Measurements from ENCODE around the gene OR2C3.
A peak's percentile ranks its signal among the peaks of the same experiment; 100 is the strongest.
"Not testable (repeated sequence)": the region's sequence is repeated elsewhere in the genome, so short reads cannot be mapped to it uniquely, and the experiment has no call there.

Gene OR2C3

DNA sequence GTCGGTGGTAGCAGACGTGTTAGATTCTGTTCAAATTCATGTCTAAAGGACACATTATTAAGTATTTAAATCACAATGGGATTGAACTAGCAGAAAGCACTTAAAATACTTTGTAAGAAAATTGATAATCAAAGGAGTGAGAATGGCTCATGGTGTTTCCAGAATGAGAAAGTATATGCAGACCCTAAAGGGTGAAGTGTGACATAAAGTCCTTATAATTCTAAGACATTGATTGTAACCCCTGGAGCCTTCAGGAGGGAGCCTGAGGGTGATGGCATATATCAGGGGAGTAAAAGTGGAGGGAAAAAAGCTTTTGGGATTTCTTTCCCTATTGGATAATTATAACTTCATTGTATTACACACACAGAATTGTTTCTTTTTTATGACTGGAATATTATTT is at the start of gene OR2C3:
OR2C3 (minus strand) TSS at position 101 of the 400 bp plus-strand sequence. CDS start 3,929 bp downstream, outside the sequence.
- no peak for DNase-seq

GRCh38 chr1:247578946-247579460 is 42.8 kb upstream of the OR2C3 start:
- DNase-seq = no peak

- peak; percentile 32 for DNase-seq
Measured at GRCh38 chr1:247576514-247576913, 40.3 kb upstream of the OR2C3 start.

DNA sequence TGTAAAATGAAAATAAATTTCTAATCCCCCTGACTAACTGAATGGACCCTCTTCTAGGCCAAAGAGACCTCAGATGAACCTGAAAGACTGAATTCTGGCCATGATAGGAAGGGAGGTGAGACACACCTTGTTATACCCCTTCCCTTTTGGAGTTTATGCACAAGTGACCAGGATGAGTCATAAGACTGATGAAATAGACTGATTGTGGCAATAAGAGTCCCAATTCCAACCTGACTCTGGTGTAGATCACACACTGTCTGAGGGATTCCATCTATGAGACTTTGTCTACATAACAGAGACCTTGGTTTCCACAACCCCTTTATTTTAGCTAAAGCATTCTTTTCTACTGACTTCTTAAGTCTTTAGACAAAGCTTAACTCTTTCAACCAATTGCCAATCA is 38.4 kb upstream of the OR2C3 start:
- no peak for DNase-seq

GRCh38 chr1:247574236-247574635 is 38.0 kb upstream of the OR2C3 start:
- DNase-seq = no peak

DNA sequence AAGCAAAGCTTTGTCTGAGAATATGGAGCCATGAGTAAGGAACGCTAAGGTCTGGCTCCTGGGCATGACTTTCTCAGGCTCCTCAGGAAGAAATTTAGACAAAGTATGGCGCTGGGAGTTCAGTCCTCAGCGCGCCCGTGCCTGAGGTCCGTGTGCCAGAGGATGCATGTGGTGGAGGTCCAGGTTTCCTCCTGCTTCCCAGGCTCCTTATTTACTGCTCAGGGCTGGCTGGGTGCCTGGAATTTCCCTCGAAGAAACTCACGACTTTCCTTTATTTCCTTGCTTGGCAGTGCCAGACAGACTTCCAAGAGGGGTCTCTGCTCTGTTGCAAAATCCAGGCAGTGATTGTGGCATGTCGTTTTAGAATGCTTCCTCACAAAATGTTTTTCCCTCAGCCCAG is 26.0 kb upstream of the OR2C3 start:
- DNase-seq = no peak

DNA sequence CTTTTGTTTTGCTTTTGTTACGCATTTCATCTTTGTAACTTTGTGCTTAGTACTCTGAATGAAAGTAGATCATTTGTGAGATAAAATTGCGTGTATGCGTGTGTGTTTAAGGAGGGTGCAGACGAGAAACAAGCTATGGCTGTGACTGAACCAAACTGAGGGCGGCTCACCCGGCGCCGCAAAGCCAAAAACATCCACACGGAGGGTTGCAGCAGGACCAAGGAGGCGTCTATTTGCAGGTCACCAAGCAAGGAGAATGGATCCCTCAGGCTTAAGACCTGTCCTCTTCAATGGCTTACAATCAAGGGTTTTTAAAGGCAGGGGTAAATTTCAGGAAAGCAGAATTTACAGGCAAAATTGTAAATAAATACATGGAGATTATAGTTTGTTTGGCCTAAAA is 25.5 kb upstream of the OR2C3 start:
- DNase-seq = no peak

DNA sequence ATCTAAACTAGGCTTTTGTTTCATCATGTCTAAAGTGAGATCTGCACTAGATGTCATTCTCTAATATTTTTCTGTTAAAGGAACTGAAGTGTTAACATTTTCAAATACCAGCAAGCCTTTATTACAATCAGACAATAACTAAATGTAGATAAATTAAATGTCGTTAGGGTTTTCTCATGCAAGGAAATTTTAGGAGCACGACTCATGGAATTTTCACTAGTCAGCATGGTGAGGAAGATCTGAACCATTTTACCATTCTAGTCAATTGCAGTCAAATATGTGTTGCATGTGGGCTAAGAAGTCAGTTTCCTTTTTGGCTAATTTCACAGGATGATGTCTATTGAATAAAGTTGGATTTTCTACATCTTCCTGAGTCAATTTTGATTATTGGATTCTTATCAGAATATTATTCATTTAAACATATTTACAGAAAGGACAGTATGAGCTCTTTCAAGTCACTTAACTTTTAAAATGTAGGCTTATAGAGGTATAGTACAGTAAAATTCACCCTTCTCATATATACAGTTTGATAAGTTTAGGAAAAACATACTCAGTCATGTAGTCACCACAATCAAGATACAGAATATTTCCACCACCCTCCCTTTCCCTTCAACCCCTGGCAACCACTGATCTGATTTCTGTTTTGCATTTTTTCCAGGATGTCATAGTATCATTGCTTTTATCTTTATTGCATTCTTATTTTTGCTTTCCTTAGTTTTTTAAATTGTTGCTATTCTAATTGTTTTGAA is 21.9 kb upstream of the OR2C3 start:
- DNase-seq = no peak

DNA sequence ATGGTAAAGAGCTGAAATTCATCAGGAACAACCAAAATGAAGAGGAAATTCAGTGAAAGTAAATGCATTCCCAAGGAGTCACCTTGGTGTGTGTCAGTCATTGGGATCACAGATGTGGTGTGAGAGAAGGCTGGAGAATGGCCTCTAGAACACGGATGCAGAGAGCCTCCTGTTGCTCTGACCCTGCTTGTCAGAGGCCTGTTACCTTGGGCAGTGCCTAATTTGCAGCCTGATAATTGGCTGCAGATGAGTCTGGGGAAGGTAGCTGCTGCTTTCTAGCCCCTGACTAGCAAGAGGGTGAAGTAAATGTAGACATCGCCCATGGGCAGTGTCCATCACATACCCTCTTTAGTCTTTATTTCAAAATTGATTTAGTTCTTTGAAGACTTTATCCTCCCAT is 16.0 kb upstream of the OR2C3 start:
- DNase-seq = no peak

DNA sequence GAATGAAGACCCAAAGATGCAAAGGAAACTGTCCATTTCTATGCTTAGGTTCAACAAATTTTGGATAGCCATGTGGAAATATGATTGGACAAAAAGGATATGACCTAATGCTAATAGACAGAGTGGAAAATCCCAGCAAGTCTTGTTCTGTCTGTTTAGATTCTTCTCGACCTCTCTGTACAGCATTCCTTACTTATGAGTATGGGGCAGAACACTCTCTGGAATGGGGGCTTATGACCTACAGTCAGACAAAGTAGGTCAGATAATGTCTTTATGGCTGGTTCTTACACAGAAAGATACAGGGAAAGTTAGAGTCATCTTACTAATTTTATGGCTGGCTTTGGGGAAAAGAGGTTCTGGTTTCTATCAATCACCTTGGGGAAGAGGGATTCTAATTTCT is 15.5 kb upstream of the OR2C3 start:
- no peak for DNase-seq

GRCh38 chr1:247548769-247549182 is 12.5 kb upstream of the OR2C3 start, which contains the start of gene GCSAML:
TSS of gene GCSAML (plus strand) at chr1:247549134. CDS start at chr1:247549192, 58 bp downstream.
- DNase-seq = no peak

DNA sequence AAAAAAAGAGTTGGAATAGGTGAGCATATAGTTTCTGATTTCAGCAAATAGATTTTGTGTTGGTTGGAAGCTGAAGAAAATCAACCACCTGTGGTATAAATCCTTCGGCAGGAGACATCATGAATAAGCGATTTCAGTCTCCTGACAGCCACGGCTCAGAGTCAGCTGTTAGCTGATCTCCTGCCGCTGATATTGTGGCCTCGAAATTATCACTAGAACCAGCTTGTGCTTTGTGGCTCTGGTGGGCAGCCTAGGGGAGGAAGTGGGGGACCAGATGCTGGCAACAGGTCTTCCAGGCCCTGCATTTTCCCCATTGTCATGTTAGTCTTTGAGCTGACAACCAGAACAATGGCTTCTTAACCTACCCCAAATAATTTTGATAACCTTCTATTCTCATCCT is 11.9 kb upstream of the OR2C3 start:
- no peak for DNase-seq

DNA sequence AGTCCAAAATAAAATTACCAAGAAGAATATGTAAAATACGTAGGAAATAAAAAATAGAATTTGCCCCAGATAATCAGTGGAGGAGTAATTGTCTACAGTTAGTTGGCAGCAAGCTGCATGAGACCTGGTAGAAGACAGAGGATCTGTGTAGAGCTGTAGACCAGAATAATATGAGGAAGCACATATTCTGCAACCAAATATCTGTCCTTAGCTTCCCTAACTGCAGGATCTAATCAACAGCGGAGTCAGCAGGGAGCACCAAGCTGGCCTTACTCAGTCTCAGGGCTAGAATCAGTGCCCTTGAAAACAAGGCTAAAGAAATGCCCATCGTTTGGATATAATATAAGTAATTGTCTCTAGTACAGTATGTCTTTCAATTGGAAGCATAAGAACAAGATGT is 6.6 kb upstream of the OR2C3 start:
- DNase-seq = no peak

GRCh38 chr1:247540581-247540980 is 4.3 kb upstream of the OR2C3 start:
- DNase-seq = no peak

- DNase-seq = no peak
Measured at GRCh38 chr1:247539215-247539614, 3.0 kb upstream of the OR2C3 start.

DNA sequence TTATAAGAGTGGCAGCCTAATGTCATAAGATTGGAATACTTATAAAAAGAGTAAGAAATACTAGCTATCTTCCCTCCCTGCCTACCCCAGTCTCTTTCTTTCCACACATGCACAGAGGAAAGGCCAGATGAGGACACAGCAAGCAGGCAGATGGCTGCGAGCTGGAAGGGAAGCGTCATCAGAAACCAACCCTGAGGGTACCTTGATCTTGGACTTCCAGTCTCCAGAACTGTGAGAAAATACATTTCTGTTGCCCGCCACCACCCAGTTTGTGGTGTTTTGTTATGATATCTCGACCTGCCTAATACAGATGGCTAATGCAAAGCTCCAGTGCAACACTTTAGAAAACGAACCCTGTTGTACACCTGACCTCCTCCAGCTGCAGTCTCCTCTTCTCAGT is 2.3 kb upstream of the OR2C3 start:
- no peak for DNase-seq

GRCh38 chr1:247535402-247535801 is 838 bp downstream of the OR2C3 start:
- DNase-seq = no peak

- no peak for DNase-seq
Measured at GRCh38 chr1:247531937-247532336, 4.3 kb downstream of the OR2C3 start.

DNA sequence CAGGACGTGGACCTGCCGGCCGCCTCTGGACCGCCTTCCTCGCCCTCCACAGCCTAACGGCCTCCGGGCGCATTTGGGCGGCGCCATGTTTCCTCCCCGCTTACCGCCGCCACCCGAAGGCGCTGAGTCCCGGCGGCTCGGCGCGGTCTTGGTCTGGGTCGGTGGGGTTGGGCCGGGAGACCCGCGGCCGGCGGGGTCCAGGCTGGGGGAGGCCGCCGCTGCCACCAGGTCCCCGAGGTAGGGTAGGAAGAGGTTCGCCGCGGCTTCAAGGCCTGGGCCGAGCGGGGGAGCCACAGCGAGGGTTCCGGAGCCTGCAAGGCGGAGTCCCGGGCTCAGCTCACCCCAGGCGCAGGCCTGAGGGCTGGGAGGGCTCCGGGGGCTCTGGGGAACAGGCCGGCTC is 5.5 kb downstream of the OR2C3 start:
- DNase-seq = no peak

- no peak for DNase-seq
Measured at GRCh38 chr1:247529771-247530355, 6.4 kb downstream of the OR2C3 start.

DNA sequence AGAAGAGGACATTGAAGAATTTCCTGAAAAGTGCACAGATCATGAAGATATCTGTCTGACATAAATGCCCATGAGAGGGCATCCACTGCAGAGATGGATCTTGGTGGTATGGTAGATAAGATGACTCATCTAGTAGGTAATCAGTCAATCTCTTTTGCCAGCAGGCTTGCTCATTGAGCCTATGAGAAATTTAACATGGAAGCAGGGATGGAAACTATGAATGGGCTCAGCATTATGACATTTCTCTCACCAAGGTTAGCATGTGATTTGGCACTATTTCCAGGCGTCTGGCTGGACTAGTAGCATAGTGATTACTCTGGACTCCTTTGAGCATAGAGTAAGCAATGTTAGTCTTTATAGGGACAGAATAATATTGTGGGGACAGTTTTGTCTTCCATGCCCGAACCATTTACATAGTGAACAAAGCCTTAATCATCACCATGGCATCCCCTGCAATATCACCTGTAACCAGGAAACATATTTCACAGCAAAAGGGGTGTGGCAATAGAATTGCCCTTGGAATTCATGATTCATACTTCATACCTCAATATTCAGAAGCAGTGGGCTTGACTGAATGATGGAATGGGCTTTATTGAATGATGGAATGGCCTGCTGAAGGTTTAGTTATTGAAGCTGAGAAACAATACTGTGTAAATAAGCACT is 7.3 kb downstream of the OR2C3 start:
- peak; percentile 6 for DNase-seq

GRCh38 chr1:247521886-247522285 is 14.4 kb downstream of the OR2C3 start:
- not testable (repeated sequence) for DNase-seq

DNA sequence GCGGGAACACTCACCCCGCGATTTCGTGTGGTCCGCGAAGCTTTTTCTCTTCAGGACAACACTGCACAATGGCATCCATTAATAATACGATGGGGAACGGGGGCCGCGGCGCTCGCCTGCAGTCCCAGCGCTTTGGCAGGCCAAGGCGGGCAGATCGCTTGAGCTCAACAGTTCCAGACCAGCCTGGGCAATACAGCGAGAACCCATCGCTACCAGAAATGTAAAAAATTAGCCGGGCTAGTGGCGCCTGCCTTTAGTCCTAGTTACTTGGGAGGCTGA is 17.7 kb downstream of the OR2C3 start:
- DNase-seq = no peak
